Epithelial cell of proximal tubule (primary cell): ENCODE measurements around the gene SAT2. TPM values are rescaled to one million over a fixed set of nuclear protein-coding genes. Genes with fewer than 3 reads are reported as not detected.

ENCODE experiments used
- DNase-seq: peaks from one replicate; pipeline ENCODE4 v3.0.0-alpha.2; 2011; ENCODE audit warnings: low read depth
- H3K4me3 ChIP-seq: 2 replicates; pipeline ENCODE4 v1.5.1; 2011; ENCODE audit warnings: low read depth, mild to moderate bottlenecking, low read length
- CTCF ChIP-seq: conservative IDR thresholded peaks from 2 replicates; pipeline ENCODE4 v1.5.1; 2012; ENCODE audit warnings: low read depth, mild to moderate bottlenecking, low read length
- total RNA-seq: library from RNA; depleted of rRNA; stranded (reverse); fragments of >200 nt; gene quantifications from 2 replicates; pipeline ENCODE4 v1.2.3, GENCODE V29; 2015

SAT2 gene
- total RNA-seq, 1 donor from 2014 or later = 43.4 TPM

GRCh38 chr17:7623661-7624060 lies 4.0 kb downstream of the SAT2 start:
- no peak for TF ChIP-seq CTCF
- no peak for DNase-seq
- no peak overlapping the region for H3K4me3 ChIP-seq

GRCh38 chr17:7620835-7621234 lies 6.8 kb downstream of the SAT2 start:
- H3K4me3 ChIP-seq = no peak overlapping the region
- no peak for DNase-seq
- TF ChIP-seq CTCF = no peak

GRCh38 chr17:7618608-7619007 lies 9.0 kb downstream of the SAT2 start:
- no peak overlapping the region for H3K4me3 ChIP-seq
- no peak for DNase-seq
- no peak for TF ChIP-seq CTCF

- no peak for TF ChIP-seq CTCF
- peak overlapping the region; percentile 54 for H3K4me3 ChIP-seq
- DNase-seq = no peak
Measured at GRCh38 chr17:7615265-7615747, 12.3 kb downstream of the SAT2 start.

- H3K4me3 ChIP-seq = peak within 1 kb of the TSS; percentile 92
- peak; percentile 59 for TF ChIP-seq CTCF
Measured at GRCh38 chr17:7614425-7615264, 13.0 kb downstream of the SAT2 start, which contains the start of gene FXR2. TSS of gene FXR2 (minus strand) at chr17:7614897. CDS start at chr17:7614532, 365 bp downstream.

GRCh38 chr17:7613769-7614424 lies 13.7 kb downstream of the SAT2 start:
- TF ChIP-seq CTCF = peak; percentile 22
- no peak for DNase-seq
- peak overlapping the region; percentile 92 for H3K4me3 ChIP-seq

More at GRCh38 chr17:7614425-7615264, 13.0 kb downstream of the SAT2 start, which contains the start of gene FXR2:
- DNase-seq = peak; percentile 93
